HL-60 (cell line): ENCODE measurements around the gene JPT2.
A peak's percentile ranks its signal among the peaks of the same experiment; 100 is the strongest.

Experiments
- DNase-seq, 2 experiments: peaks; one replicate each; pipeline ENCODE4 v3.0.0-alpha.2; 2010 to 2020; ENCODE audit warnings: low read depth in 1 of 2, low spot score in 1 of 2
- H3K27ac ChIP-seq: fragments of 250-450 bp; sonication (Bioruptor Pico); replicated peaks from 2 replicates; pipeline ENCODE4 v1.5.1; 2020; ENCODE audit warnings: mild to moderate bottlenecking, moderate library complexity
- H3K27me3 ChIP-seq: fragments of 250-450 bp; sonication (Bioruptor Pico); 2 replicates; pipeline ENCODE4 v1.5.1; 2021; ENCODE audit warnings: mild to moderate bottlenecking, moderate library complexity; ENCODE audit not compliant: insufficient read depth, poor library complexity, severe bottlenecking
- H3K4me3 ChIP-seq: replicated peaks from 2 replicates; pipeline ENCODE4 v1.5.1; 2011; ENCODE audit warnings: mild to moderate bottlenecking, control low read depth, low read length; ENCODE audit not compliant: insufficient read depth
- GABPA ChIP-seq: IDR thresholded peaks from 2 replicates; pipeline ENCODE4 v1.6.1; 2012; ENCODE audit warnings: low read depth
- POLR2AphosphoS5 ChIP-seq: IDR thresholded peaks from 2 replicates; pipeline ENCODE4 v1.6.1; 2012; ENCODE audit warnings: low read depth
- SPI1 ChIP-seq: IDR thresholded peaks from 2 replicates; pipeline ENCODE4 v1.6.1; 2012; ENCODE audit warnings: low read depth, mild to moderate bottlenecking, borderline replicate concordance
- long read RNA-seq: library from polyadenylated mRNA; unstranded; transcript quantifications from one replicate; pipeline ENCODE4 v2.0.0, GENCODE V29; 2020
- TF ChIP-seq, protein P1 (sequence below): IDR thresholded peaks from 2 replicates; pipeline ENCODE4 v1.6.1; 2012; ENCODE audit warnings: low read depth; ENCODE audit not compliant: insufficient replicate concordance
- TF ChIP-seq, protein P2 (sequence below): IDR thresholded peaks from one replicate; pipeline ENCODE4 v1.5.1; 2011; ENCODE audit warnings: low read length, control low read depth, inconsistent platforms; ENCODE audit not compliant: insufficient read depth

The JPT2 gene, protein sequence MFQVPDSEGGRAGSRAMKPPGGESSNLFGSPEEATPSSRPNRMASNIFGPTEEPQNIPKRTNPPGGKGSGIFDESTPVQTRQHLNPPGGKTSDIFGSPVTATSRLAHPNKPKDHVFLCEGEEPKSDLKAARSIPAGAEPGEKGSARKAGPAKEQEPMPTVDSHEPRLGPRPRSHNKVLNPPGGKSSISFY
- long read RNA-seq, transcript JPT2-201 (5 exons, 3,718 nt) = major isoform, 775 of 873 reads
- long read RNA-seq, transcript JPT2-206 (6 exons, 3,185 nt) = minor isoform, 6 of 873 reads
- long read RNA-seq, transcript JPT2-204 (4 exons, 1,065 nt) = minor isoform, 55 of 873 reads
- long read RNA-seq, partial matches to known transcripts = 5 of 873 reads
- long read RNA-seq, other reads (novel, unspliced or antisense) = 31 of 873 reads

DNA sequence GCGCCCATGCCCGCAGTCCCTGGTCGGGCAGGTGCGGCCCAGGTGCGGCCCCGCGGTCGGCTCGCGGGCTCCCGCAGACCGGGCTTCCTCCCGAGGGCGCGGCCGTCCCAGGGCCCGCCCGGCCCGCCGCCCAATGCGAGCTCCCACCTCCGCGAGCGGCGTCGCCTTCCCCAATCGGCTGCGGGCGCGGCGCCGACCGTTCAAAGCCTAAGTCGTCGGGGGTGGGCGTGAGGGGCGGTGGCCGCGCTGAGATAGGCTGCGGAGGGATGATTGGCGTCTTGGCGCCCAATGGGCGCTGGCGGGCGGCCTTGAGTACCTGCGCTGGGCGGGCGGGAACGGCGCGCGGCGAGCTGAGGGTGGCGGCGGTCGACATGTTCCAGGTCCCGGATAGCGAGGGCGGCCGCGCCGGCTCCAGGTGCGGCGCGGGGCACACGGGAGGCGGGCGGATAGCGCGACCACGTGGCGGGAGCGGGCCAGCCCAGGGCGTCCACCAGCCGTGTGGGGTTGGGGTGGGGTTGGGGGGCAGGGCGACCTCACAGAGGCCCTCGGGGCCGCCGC is at the start of gene JPT2:
Gene JPT2 (plus strand): TSS at position 338 of the 558 bp plus-strand sequence. CDS start 34 bp downstream, at position 372.
- no peaks in the 10 kb centered on the region for H3K27me3 ChIP-seq
- peak within 1 kb of the TSS; percentile 71 for H3K27ac ChIP-seq
- DNase-seq = peak; percentile 95 to 97
- TF ChIP-seq SPI1 (no peak), POLR2AphosphoS5 (peak; percentile 81)
- TF ChIP-seq, protein P1, sequence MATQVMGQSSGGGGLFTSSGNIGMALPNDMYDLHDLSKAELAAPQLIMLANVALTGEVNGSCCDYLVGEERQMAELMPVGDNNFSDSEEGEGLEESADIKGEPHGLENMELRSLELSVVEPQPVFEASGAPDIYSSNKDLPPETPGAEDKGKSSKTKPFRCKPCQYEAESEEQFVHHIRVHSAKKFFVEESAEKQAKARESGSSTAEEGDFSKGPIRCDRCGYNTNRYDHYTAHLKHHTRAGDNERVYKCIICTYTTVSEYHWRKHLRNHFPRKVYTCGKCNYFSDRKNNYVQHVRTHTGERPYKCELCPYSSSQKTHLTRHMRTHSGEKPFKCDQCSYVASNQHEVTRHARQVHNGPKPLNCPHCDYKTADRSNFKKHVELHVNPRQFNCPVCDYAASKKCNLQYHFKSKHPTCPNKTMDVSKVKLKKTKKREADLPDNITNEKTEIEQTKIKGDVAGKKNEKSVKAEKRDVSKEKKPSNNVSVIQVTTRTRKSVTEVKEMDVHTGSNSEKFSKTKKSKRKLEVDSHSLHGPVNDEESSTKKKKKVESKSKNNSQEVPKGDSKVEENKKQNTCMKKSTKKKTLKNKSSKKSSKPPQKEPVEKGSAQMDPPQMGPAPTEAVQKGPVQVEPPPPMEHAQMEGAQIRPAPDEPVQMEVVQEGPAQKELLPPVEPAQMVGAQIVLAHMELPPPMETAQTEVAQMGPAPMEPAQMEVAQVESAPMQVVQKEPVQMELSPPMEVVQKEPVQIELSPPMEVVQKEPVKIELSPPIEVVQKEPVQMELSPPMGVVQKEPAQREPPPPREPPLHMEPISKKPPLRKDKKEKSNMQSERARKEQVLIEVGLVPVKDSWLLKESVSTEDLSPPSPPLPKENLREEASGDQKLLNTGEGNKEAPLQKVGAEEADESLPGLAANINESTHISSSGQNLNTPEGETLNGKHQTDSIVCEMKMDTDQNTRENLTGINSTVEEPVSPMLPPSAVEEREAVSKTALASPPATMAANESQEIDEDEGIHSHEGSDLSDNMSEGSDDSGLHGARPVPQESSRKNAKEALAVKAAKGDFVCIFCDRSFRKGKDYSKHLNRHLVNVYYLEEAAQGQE = no peak
- H3K4me3 ChIP-seq = peak within 1 kb of the TSS; percentile 89

DNA sequence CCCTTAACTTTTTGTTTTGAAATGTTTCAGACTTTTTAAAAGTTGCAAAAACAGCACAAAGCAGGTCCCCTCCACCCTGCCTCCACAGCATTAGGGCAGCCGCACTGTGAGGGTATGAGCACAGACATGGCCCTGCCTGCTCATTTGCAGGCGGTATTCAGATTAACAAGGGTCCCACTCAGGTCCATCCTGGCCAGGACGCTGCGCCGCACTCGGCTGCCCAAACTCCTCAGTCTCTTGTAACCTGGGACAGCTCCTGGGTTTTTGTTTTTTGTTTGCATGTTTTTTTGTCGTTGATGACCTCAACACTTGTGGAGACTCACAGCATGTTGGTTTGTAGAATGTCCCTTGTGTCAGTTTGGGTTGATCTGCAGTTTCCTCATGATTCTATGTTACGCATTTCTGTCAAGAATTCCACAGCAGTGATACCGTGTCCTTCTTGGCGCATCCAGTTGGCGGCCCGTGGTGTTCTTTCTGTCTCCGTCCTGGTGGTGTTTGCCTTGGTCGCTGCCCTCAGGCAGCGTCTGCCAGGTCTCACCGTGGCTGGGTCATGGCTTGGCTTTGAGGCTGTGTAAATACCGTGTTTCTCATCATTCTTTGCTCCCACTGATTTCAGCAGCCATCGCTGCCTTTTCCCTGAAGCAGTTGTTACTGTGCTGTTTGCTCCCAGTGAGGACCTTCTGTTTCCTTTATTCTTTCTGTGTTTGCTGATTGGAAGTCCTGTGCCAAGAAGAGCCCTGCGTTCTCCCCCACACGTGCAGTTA is 47.4 kb upstream of the JPT2 start:
- no peaks in the 10 kb centered on the region for H3K27me3 ChIP-seq
- H3K4me3 ChIP-seq = no peak overlapping the region
- H3K27ac ChIP-seq = no peak overlapping the region
- no peak for DNase-seq
- TF ChIP-seq, protein P1 = no peak
- TF ChIP-seq POLR2AphosphoS5 (no peak), SPI1 (no peak), GABPA (no peak)
- TF ChIP-seq, protein P2, sequence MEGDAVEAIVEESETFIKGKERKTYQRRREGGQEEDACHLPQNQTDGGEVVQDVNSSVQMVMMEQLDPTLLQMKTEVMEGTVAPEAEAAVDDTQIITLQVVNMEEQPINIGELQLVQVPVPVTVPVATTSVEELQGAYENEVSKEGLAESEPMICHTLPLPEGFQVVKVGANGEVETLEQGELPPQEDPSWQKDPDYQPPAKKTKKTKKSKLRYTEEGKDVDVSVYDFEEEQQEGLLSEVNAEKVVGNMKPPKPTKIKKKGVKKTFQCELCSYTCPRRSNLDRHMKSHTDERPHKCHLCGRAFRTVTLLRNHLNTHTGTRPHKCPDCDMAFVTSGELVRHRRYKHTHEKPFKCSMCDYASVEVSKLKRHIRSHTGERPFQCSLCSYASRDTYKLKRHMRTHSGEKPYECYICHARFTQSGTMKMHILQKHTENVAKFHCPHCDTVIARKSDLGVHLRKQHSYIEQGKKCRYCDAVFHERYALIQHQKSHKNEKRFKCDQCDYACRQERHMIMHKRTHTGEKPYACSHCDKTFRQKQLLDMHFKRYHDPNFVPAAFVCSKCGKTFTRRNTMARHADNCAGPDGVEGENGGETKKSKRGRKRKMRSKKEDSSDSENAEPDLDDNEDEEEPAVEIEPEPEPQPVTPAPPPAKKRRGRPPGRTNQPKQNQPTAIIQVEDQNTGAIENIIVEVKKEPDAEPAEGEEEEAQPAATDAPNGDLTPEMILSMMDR = no peak

DNA sequence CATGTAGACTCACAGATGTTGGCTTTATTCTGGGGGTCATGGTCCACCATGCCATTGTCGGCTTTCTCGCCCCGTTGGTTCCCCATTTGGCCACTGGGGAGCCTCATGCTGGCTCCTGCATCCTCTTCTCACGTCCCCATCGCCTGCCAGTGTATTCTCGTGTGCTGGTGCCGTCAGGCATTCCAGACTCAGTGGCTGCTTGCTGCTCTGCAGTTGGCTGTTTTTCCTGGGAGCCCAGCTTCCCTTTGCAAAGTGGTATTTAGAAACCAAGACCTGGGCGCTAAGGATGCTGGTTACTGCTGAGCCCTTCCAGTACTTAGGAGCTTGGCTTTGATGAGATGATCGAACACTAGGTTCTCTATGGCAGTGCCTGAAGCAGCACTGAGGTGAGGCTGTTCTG is 46.8 kb upstream of the JPT2 start:
- Histone ChIP-seq H3K27ac (no peak overlapping the region), H3K4me3 (no peak overlapping the region), H3K27me3 (no peaks in the 10 kb centered on the region)
- TF ChIP-seq SPI1 = no peak
- TF ChIP-seq, protein P1 = no peak
- no peak for TF ChIP-seq POLR2AphosphoS5
- no peak for TF ChIP-seq GABPA
- TF ChIP-seq, protein P2 = no peak
- no peak for DNase-seq
